K562 (cell line): ENCODE data around the gene GAB2.

Experiments
- GABPB1 ChIP-seq: sonication (generic); formaldehyde crosslinking; IDR thresholded peaks from 2 replicates; pipeline ENCODE4 v1.8.0; 2022; ENCODE audit warnings: mild to moderate bottlenecking, missing genetic modification reagents
- POLR2A ChIP-seq: fragments of 450-650 bp; conservative IDR thresholded peaks from 2 replicates; pipeline ENCODE4 v1.6.1; 2016
- TBP ChIP-seq: optimal IDR thresholded peaks from 2 replicates; pipeline ENCODE3; 2011; ENCODE audit warnings: low read depth, low read length, improper control_type of control experiment
- ZNF668 ChIP-seq: fragments of 250-450 bp; sonication (Bioruptor Pico); IDR thresholded peaks from 2 replicates; pipeline ENCODE4 v1.8.0; 2022; ENCODE audit warnings: mild to moderate bottlenecking, inconsistent platforms
- TF ChIP-seq, protein P1 (sequence below): sonication (generic); formaldehyde crosslinking; IDR thresholded peaks from 2 replicates; pipeline ENCODE4 v1.8.0; 2022; ENCODE audit warnings: missing genetic modification reagents, mild to moderate bottlenecking, borderline replicate concordance
- TF ChIP-seq, protein P2 (sequence below): fragments of 250-450 bp; sonication (Bioruptor Pico); IDR thresholded peaks from 2 replicates; pipeline ENCODE4 v1.8.0; 2021; ENCODE audit warnings: moderate library complexity, mild to moderate bottlenecking, inconsistent platforms
- TF ChIP-seq, protein P3 (sequence below): sonication (generic); formaldehyde crosslinking; IDR thresholded peaks from 2 replicates; pipeline ENCODE4 v1.8.1; 2023; ENCODE audit warnings: mild to moderate bottlenecking, missing genetic modification reagents
- TF ChIP-seq, protein P4 (sequence below): fragments of 450-650 bp; IDR thresholded peaks from 2 replicates; pipeline ENCODE4 v1.6.1; 2018; ENCODE audit not compliant: partially characterized antibody
- TF ChIP-seq, protein P5 (sequence below): fragments of 450-650 bp; IDR thresholded peaks from 2 replicates; pipeline ENCODE4 v1.6.1; 2016; ENCODE audit warnings: borderline replicate concordance
- TF ChIP-seq, protein P6 (sequence below): fragments of 450-650 bp; formaldehyde crosslinking; conservative IDR thresholded peaks from 2 replicates; pipeline ENCODE4 v1.4.0; 2022; ENCODE audit warnings: mild to moderate bottlenecking, missing genetic modification characterization

DNA sequence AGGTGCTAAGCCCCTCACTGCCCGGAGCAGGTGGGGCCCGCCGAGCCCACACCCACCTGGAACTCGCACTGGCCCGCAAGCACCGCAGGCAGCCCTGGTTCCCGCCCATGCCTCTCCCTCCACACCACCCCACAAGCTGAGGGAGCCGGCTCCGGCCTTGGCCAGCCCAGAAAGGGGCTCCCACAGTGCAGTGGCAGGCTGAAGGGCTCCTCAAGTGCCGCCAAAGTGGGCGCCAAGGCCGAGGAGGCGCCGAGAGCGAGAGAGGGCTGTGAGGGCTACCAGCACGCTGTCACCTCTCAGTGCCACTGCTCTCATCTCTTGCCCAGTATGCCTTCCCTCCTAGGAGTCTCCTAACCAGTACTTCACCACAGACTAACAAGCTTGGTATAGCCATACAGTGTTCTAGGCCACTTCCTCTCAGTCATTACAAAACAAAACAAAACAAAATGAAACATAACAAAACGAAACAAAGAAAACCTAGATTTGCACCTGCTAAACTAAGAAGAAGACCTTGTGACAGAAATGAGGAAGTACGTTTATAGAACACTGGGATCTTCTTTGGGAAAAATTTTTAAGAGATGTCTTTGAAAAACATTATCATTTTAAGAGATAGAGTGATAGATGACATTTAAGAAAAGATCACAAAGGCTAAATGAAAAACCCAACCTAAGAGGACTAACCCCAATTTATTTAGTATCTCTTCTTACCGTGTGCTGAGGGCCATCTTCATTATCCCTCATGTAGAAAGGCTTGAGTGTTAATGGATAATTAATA is 47.7 kb upstream of the GAB2 start:
- TF ChIP-seq, protein P1, sequence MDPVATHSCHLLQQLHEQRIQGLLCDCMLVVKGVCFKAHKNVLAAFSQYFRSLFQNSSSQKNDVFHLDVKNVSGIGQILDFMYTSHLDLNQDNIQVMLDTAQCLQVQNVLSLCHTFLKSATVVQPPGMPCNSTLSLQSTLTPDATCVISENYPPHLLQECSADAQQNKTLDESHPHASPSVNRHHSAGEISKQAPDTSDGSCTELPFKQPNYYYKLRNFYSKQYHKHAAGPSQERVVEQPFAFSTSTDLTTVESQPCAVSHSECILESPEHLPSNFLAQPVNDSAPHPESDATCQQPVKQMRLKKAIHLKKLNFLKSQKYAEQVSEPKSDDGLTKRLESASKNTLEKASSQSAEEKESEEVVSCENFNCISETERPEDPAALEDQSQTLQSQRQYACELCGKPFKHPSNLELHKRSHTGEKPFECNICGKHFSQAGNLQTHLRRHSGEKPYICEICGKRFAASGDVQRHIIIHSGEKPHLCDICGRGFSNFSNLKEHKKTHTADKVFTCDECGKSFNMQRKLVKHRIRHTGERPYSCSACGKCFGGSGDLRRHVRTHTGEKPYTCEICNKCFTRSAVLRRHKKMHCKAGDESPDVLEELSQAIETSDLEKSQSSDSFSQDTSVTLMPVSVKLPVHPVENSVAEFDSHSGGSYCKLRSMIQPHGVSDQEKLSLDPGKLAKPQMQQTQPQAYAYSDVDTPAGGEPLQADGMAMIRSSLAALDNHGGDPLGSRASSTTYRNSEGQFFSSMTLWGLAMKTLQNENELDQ (CRISPR knock-in tag) = no peak
- TF ChIP-seq GABPB1 = no peak
- no peak for TF ChIP-seq POLR2A
- TF ChIP-seq, protein P2, sequence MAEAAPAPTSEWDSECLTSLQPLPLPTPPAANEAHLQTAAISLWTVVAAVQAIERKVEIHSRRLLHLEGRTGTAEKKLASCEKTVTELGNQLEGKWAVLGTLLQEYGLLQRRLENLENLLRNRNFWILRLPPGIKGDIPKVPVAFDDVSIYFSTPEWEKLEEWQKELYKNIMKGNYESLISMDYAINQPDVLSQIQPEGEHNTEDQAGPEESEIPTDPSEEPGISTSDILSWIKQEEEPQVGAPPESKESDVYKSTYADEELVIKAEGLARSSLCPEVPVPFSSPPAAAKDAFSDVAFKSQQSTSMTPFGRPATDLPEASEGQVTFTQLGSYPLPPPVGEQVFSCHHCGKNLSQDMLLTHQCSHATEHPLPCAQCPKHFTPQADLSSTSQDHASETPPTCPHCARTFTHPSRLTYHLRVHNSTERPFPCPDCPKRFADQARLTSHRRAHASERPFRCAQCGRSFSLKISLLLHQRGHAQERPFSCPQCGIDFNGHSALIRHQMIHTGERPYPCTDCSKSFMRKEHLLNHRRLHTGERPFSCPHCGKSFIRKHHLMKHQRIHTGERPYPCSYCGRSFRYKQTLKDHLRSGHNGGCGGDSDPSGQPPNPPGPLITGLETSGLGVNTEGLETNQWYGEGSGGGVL (CRISPR knock-in tag) = no peak
- TF ChIP-seq, protein P3, sequence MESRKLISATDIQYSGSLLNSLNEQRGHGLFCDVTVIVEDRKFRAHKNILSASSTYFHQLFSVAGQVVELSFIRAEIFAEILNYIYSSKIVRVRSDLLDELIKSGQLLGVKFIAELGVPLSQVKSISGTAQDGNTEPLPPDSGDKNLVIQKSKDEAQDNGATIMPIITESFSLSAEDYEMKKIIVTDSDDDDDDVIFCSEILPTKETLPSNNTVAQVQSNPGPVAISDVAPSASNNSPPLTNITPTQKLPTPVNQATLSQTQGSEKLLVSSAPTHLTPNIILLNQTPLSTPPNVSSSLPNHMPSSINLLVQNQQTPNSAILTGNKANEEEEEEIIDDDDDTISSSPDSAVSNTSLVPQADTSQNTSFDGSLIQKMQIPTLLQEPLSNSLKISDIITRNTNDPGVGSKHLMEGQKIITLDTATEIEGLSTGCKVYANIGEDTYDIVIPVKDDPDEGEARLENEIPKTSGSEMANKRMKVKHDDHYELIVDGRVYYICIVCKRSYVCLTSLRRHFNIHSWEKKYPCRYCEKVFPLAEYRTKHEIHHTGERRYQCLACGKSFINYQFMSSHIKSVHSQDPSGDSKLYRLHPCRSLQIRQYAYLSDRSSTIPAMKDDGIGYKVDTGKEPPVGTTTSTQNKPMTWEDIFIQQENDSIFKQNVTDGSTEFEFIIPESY (CRISPR knock-in tag) = no peak
- TF ChIP-seq, protein P4, sequence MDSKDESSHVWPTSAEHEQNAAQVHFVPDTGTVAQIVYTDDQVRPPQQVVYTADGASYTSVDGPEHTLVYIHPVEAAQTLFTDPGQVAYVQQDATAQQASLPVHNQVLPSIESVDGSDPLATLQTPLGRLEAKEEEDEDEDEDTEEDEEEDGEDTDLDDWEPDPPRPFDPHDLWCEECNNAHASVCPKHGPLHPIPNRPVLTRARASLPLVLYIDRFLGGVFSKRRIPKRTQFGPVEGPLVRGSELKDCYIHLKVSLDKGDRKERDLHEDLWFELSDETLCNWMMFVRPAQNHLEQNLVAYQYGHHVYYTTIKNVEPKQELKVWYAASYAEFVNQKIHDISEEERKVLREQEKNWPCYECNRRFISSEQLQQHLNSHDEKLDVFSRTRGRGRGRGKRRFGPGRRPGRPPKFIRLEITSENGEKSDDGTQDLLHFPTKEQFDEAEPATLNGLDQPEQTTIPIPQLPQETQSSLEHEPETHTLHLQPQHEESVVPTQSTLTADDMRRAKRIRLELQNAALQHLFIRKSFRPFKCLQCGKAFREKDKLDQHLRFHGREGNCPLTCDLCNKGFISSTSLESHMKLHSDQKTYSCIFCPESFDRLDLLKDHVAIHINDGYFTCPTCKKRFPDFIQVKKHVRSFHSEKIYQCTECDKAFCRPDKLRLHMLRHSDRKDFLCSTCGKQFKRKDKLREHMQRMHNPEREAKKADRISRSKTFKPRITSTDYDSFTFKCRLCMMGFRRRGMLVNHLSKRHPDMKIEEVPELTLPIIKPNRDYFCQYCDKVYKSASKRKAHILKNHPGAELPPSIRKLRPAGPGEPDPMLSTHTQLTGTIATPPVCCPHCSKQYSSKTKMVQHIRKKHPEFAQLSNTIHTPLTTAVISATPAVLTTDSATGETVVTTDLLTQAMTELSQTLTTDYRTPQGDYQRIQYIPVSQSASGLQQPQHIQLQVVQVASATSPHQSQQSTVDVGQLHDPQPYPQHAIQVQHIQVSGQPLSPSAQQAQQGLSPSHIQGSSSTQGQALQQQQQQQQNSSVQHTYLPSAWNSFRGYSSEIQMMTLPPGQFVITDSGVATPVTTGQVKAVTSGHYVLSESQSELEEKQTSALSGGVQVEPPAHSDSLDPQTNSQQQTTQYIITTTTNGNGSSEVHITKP = no peak
- TF ChIP-seq, protein P5, sequence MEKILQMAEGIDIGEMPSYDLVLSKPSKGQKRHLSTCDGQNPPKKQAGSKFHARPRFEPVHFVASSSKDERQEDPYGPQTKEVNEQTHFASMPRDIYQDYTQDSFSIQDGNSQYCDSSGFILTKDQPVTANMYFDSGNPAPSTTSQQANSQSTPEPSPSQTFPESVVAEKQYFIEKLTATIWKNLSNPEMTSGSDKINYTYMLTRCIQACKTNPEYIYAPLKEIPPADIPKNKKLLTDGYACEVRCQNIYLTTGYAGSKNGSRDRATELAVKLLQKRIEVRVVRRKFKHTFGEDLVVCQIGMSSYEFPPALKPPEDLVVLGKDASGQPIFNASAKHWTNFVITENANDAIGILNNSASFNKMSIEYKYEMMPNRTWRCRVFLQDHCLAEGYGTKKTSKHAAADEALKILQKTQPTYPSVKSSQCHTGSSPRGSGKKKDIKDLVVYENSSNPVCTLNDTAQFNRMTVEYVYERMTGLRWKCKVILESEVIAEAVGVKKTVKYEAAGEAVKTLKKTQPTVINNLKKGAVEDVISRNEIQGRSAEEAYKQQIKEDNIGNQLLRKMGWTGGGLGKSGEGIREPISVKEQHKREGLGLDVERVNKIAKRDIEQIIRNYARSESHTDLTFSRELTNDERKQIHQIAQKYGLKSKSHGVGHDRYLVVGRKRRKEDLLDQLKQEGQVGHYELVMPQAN = no peak
- TF ChIP-seq, protein P6, sequence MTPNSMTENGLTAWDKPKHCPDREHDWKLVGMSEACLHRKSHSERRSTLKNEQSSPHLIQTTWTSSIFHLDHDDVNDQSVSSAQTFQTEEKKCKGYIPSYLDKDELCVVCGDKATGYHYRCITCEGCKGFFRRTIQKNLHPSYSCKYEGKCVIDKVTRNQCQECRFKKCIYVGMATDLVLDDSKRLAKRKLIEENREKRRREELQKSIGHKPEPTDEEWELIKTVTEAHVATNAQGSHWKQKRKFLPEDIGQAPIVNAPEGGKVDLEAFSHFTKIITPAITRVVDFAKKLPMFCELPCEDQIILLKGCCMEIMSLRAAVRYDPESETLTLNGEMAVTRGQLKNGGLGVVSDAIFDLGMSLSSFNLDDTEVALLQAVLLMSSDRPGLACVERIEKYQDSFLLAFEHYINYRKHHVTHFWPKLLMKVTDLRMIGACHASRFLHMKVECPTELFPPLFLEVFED (CRISPR knock-in tag) = no peak
- TF ChIP-seq ZNF668 (CRISPR knock-in tag) = no peak
- no peak for TF ChIP-seq TBP
